Naive B cell (primary cell): ENCODE data around the gene CLEC18A. TPM values are rescaled to one million over a fixed set of nuclear protein-coding genes. Genes with fewer than 3 reads are reported as not detected.

Source experiments
- ATAC-seq, 2 donors: fragments of 150-1000 bp; cut with Tn5 transposase; 2 replicates each; pipeline ENCODE4 v1.10.0; 2021; ENCODE audit warnings: low read depth in 2 of 2, mild to moderate bottlenecking in 2 of 2, moderate library complexity in 2 of 2
- DNase-seq: peaks from one replicate; pipeline ENCODE4 v3.0.0; 2022
- H3K27ac Mint-ChIP-seq, 6 donors: one replicate each; pipeline ENCODE4 v1.8.0; 2020 to 2022; ENCODE audit warnings: mild to moderate bottlenecking in 6 of 6, mixed read lengths in 6 of 6, moderate library complexity in 5 of 6, inconsistent platforms in 2 of 6
- H3K27me3 Mint-ChIP-seq, 3 donors: one replicate each; pipeline ENCODE4 v1.8.0; 2021 to 2022; ENCODE audit warnings: mixed read lengths in 3 of 3, mild to moderate bottlenecking in 1 of 3
- H3K36me3 Mint-ChIP-seq, 2 donors: one replicate each; pipeline ENCODE4 v1.8.0; 2020 to 2022; ENCODE audit warnings: mixed read lengths in 2 of 2, inconsistent platforms in 1 of 2, mild to moderate bottlenecking in 1 of 2
- H3K4me1 Mint-ChIP-seq, 3 donors: one replicate each; pipeline ENCODE4 v1.8.0; 2020 to 2022; ENCODE audit warnings: mixed read lengths in 3 of 3, inconsistent platforms in 1 of 3, mild to moderate bottlenecking in 1 of 3, moderate library complexity in 1 of 3
- H3K4me3 Mint-ChIP-seq, 8 donors: one replicate each; pipeline ENCODE4 v1.8.0; 2020 to 2022; ENCODE audit warnings: mild to moderate bottlenecking in 8 of 8, mixed read lengths in 8 of 8, moderate library complexity in 8 of 8, inconsistent platforms in 2 of 8
- H3K9me3 Mint-ChIP-seq, 7 donors: one replicate each; pipeline ENCODE4 v1.8.0; 2020 to 2022; ENCODE audit warnings: mixed read lengths in 7 of 7, mild to moderate bottlenecking in 5 of 7, inconsistent platforms in 2 of 7, moderate library complexity in 1 of 7
- polyA plus RNA-seq, 6 donors: library from polyadenylated mRNA; unstranded; fragments of 300-500 nt; fragmentation: Illumina TruSeq; gene quantifications; one replicate each; pipeline ENCODE4 v1.2.3, GENCODE V29; 2021; ENCODE audit warnings: low read depth in 6 of 6

Gene CLEC18A
- polyA plus RNA-seq, 6 donors from 2014 or later, result 0.09 to 0.69 (median 0.39) TPM; not detected in 3

DNA sequence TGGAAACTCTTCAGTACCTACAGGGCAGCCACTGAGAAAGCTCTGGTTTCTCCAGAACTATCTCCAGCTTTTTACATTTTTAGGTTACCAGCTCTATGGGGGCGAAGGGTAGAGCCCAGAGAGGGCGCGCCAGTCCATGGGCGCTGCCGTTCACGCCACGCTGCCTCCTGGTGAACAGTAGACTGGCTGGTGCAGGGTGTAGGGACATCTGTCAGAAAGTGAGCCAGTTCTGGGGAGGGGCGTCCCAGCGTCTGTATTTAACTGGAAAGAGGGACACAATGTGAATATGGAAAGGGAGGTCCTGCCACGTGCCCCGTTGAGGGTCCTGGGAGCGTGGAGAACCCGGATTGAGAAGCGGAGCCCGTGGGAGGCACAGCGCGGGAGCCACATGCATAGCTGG, 16.4 kb upstream of the CLEC18A start:
- H3K27ac Mint-ChIP-seq, result no peak overlapping the region
- no peak overlapping the region for H3K4me3 Mint-ChIP-seq
- no peaks in the 10 kb centered on the region for H3K9me3 Mint-ChIP-seq
- no peaks in the 10 kb centered on the region for H3K4me1 Mint-ChIP-seq
- H3K36me3 Mint-ChIP-seq, result peaks cover 7 to 8% of the 10 kb centered on the region in 2 donors
- DNase-seq (no peak), ATAC-seq (no peak)
- no peaks in the 10 kb centered on the region for H3K27me3 Mint-ChIP-seq

- Mint-ChIP-seq H3K27ac (no peak overlapping the region), H3K9me3 (no peaks in the 10 kb centered on the region), H3K4me3 (no peak overlapping the region), H3K4me1 (no peaks in the 10 kb centered on the region), H3K27me3 (no peaks in the 10 kb centered on the region), H3K36me3 (peaks cover 2 to 8% of the 10 kb centered on the region in 2 donors)
- ATAC-seq, result no peak
- DNase-seq, result no peak
Observed at GRCh38 chr16:69935278-69935711, 15.8 kb upstream of the CLEC18A start.

DNA sequence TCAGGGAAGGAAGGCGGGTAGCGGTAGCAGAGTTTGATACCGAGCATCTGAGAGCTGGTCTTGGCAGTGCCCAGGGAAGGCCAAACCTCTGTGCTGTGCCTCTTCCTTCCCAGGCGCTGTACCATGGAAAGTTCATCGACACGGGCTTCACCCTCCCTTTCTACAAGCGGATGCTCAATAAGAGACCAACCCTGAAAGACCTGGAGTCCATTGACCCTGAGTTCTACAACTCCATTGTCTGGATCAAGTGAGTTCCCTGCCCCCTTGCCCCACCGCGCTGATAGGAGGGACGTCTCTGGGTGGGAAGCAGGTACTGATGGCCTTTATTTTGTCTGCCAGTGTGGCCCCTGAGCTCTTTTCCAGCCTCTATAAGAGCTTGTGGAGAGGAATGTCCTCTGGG, 15.4 kb upstream of the CLEC18A start:
- DNase-seq (no peak), ATAC-seq (no peak)
- no peak overlapping the region for H3K27ac Mint-ChIP-seq
- no peaks in the 10 kb centered on the region for H3K27me3 Mint-ChIP-seq
- no peak overlapping the region for H3K4me3 Mint-ChIP-seq
- peaks cover 0 to 8% of the 10 kb centered on the region in 2 donors for H3K36me3 Mint-ChIP-seq
- no peaks in the 10 kb centered on the region for H3K4me1 Mint-ChIP-seq
- H3K9me3 Mint-ChIP-seq, result no peaks in the 10 kb centered on the region

DNA sequence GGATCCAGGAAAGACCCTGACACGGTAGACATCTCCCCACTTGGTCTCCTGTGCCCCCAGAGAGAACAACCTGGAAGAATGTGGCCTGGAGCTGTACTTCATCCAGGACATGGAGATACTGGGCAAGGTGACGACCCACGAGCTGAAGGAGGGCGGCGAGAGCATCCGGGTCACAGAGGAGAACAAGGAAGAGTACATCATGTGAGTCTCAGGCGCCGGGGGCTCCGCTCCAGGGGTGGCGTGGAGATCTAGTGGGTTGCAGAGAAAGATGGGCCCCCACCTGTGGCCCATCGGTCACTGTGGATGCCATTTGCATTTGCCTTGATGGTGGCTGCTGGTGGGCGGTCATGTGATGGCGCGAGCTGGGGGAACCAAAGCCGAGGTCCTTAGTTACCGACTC, 14.9 kb upstream of the CLEC18A start:
- Mint-ChIP-seq H3K4me1 (no peaks in the 10 kb centered on the region), H3K27ac (no peak overlapping the region), H3K9me3 (no peaks in the 10 kb centered on the region), H3K27me3 (no peaks in the 10 kb centered on the region), H3K4me3 (no peak overlapping the region), H3K36me3 (peaks cover 0 to 8% of the 10 kb centered on the region in 2 donors)
- DNase-seq (no peak), ATAC-seq (no peak)

DNA sequence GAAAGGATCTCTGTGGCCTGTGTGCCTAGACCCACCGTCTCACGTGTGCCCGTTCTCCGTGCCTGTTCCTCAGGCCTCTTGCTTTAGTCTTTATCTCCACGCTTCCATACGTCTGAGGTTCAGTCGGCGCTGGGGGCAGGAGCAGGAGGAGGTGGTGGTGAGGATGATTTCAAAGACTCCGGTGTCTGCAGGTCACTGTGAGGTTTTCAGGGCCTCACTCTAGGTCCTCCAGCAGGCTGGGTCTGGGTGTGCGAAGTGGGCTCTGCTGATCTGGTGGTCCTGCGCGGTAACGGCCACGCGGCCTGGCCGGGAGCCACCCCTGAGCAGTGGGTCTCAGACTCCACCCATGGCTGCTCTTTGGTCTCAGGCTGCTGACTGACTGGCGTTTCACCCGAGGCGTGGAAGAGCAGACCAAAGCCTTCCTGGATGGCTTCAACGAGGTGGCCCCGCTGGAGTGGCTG, 14.4 kb upstream of the CLEC18A start:
- ATAC-seq (no peak), DNase-seq (no peak)
- Mint-ChIP-seq H3K27me3 (no peaks in the 10 kb centered on the region), H3K4me1 (no peaks in the 10 kb centered on the region), H3K36me3 (peaks cover 0 to 8% of the 10 kb centered on the region in 2 donors), H3K9me3 (no peaks in the 10 kb centered on the region), H3K4me3 (no peak overlapping the region), H3K27ac (no peak overlapping the region)

GRCh38 chr16:69937465-69937951, 13.6 kb upstream of the CLEC18A start:
- Mint-ChIP-seq H3K9me3 (no peaks in the 10 kb centered on the region), H3K27me3 (no peaks in the 10 kb centered on the region), H3K36me3 (peaks cover 0 to 8% of the 10 kb centered on the region in 2 donors), H3K4me3 (no peak overlapping the region), H3K27ac (no peak overlapping the region), H3K4me1 (no peaks in the 10 kb centered on the region)
- DNase-seq (no peak), ATAC-seq (no peak)

DNA sequence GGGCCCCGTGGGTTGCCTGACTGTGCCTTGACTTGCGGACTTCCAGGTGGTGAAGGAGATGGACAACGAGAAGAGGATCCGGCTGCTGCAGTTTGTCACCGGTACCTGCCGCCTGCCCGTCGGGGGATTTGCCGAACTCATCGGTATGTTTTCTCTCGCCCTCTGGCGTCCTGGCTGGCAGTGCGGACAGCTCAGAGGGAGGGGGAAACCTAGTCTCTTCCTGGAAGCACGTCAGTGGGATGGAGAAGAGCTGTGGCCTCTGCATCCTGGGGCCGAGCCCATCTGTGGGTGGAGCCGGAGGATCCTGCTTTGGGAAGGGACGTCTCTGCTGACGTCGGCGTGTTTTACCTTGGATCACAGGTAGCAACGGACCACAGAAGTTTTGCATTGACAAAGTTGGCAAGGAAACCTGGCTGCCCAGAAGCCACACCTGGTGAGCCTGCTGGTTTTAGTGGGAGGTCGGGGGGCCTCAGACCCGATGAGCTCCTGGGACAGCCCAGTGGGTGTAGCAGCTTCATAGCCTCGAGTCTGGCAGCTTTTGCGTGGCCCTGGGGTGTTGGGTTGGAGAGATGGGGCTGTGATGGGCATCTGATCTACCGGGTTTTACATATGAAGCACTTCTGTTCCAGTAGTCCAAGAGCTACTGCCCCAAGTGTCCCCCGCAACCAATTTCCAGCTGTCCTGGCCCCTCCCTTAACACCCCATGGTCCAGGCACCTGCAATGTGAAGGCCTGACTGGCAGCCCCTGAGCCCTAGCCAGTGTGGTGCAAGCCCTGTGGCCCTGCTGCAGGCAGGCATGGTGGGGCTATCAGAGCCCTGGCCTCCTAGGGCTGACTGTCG, 11.9 kb upstream of the CLEC18A start:
- Mint-ChIP-seq H3K9me3 (no peaks in the 10 kb centered on the region), H3K36me3 (peaks cover 0 to 8% of the 10 kb centered on the region in 2 donors), H3K27ac (peak overlapping the region in 1 of 6 donors; percentile 72), H3K4me3 (no peak overlapping the region), H3K27me3 (no peaks in the 10 kb centered on the region), H3K4me1 (no peaks in the 10 kb centered on the region)
- no peak for DNase-seq
- ATAC-seq, result no peak

- no peak for ATAC-seq
- Mint-ChIP-seq H3K9me3 (no peaks in the 10 kb centered on the region), H3K4me1 (no peaks in the 10 kb centered on the region), H3K36me3 (peaks cover 0 to 8% of the 10 kb centered on the region in 2 donors), H3K27me3 (no peaks in the 10 kb centered on the region), H3K4me3 (no peak overlapping the region), H3K27ac (no peak overlapping the region)
- DNase-seq, result no peak
Observed at GRCh38 chr16:69939821-69940585, 11.1 kb upstream of the CLEC18A start.

- Mint-ChIP-seq H3K9me3 (no peaks in the 10 kb centered on the region), H3K36me3 (peaks cover 0 to 8% of the 10 kb centered on the region in 2 donors), H3K4me1 (no peaks in the 10 kb centered on the region), H3K27me3 (no peaks in the 10 kb centered on the region), H3K27ac (no peak overlapping the region), H3K4me3 (no peak overlapping the region)
- ATAC-seq (no peak), DNase-seq (no peak)
Observed at GRCh38 chr16:69940676-69941075, 10.5 kb upstream of the CLEC18A start.

DNA sequence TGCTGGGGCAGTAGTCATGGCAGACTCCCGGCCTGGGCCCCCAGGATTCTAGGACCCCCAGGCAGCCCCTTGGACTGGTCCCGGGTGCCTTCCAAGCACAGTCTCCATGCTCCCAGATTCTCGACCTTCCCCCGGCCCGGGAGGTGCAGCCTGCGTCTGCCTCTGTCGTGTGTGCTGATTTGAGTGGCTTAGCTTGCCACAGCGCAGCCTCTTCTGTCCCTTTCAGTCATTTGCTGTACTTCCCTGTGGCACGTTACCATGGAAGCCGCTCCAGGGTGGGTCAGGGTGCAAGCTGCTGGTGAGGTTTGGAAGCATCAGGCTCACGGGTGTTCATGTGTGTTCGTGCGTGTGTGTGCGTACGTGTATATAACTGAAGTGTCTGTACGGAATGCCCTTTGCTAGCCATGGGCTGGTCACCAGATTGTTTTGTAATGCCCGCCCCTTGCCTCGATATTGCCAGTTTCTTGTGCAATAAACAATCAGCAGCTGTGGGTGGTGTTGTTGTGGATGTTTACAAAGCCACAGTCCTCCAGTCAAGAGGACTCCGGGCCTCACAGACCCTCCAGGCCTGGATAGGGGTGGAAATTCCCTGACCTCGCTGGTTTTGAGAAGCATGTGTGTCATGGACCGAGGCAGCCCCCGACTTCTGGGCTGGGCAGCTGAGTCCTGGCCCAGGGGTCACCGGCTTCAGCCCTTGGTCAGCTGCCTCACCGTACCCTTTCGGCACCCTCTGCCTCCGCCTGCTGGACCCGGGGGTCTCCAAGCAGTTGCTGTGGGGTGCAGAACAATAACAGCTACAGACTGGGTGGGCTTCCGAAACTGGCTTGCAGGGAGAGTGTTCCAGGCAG, 9.7 kb upstream of the CLEC18A start:
- no peak overlapping the region for H3K4me3 Mint-ChIP-seq
- H3K27ac Mint-ChIP-seq, result no peak overlapping the region
- H3K36me3 Mint-ChIP-seq, result peaks cover 0 to under 1% of the 10 kb centered on the region in 2 donors

DNA sequence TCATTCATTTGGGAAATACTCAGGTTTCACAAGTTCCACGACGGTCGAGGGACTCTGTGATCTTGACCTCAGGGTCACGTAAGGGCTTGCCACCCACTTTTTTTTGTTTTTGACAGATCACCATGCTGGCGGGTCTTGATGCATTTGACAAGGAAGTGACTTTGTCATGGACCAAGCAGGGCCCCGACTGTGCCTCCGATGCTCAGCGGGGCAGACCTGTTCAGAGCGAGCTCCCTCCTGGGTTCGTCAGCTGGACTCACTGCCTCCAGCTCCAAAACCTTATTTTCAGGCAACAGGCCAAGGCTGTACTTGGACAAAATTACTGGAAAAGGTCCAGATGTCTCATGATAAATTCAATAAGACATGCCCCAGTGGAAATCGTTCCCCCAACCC, 9.0 kb upstream of the CLEC18A start:
- H3K27ac Mint-ChIP-seq, result no peak overlapping the region
- H3K27me3 Mint-ChIP-seq, result no peaks in the 10 kb centered on the region
- DNase-seq, result no peak
- no peaks in the 10 kb centered on the region for H3K9me3 Mint-ChIP-seq
- no peaks in the 10 kb centered on the region for H3K4me1 Mint-ChIP-seq
- H3K36me3 Mint-ChIP-seq, result no peaks in the 10 kb centered on the region
- ATAC-seq, result no peak
- H3K4me3 Mint-ChIP-seq, result no peak overlapping the region

More for the DNA sequence above, 9.7 kb upstream of the CLEC18A start:
- DNase-seq (no peak), ATAC-seq (no peak)
- no peaks in the 10 kb centered on the region for H3K27me3 Mint-ChIP-seq
- H3K4me1 Mint-ChIP-seq, result no peaks in the 10 kb centered on the region
- H3K9me3 Mint-ChIP-seq, result no peaks in the 10 kb centered on the region

DNA sequence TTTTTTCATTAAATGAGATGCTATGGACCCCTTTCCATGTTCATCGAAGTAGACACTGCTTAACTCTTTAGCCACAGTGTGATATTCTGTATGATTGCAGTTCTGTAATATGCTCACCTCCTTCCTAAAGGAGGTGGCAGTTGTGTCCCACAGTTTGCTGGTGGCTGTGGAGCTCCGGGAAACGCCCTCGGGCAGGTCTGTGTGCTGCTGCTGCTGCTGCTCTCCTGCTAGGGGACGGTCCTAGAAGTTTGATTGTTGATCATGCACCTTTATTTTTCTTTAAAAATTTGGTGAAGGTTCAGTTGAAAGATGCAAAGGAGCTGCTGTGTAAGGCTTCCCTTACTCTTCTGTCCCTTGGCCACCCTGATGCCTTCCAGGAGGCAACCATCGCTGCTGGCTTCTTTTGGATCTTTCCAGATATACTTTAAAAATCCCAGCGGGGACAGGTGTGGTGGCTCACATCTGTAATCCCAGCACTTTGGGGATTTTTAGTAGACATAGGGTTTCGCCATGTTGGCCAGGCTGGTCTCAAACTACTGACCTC, 8.4 kb upstream of the CLEC18A start:
- Mint-ChIP-seq H3K9me3 (no peaks in the 10 kb centered on the region), H3K27me3 (no peaks in the 10 kb centered on the region), H3K36me3 (no peaks in the 10 kb centered on the region), H3K4me1 (no peaks in the 10 kb centered on the region), H3K4me3 (no peak overlapping the region), H3K27ac (no peak overlapping the region)
- no peak for ATAC-seq
- no peak for DNase-seq
